Liver (tissue), 9 donors: ENCODE data around the gene TMEM255B. TPM values are rescaled to one million over a fixed set of nuclear protein-coding genes. Genes with fewer than 3 reads are reported as not detected.

Experiments used
- DNase-seq: peaks from one replicate; pipeline ENCODE4 v3.0.0-alpha.2; 2017; ENCODE audit warnings: low spot score
- H3K27ac ChIP-seq, 2 donors: one replicate each; pipeline ENCODE4 v1.7.0; 2013; ENCODE audit warnings: inconsistent platforms in 2 of 2, low read length in 2 of 2, control low read depth in 1 of 2, low read depth in 1 of 2, mild to moderate bottlenecking in 1 of 2
- H3K27me3 ChIP-seq, 4 donors: one replicate each; pipeline versions ENCODE4 v1.6.1 to v1.7.0; 2013; ENCODE audit warnings: low read length in 3 of 4, inconsistent platforms in 1 of 4, mild to moderate bottlenecking in 1 of 4, moderate library complexity in 1 of 4; ENCODE audit not compliant: control insufficient read depth in 4 of 4, insufficient read depth in 4 of 4
- H3K36me3 ChIP-seq, 4 donors: one replicate each; pipeline versions ENCODE4 v1.6.1 to v1.7.0; 2013; ENCODE audit warnings: low read length in 3 of 4, mild to moderate bottlenecking in 3 of 4, low read depth in 1 of 4, moderate library complexity in 1 of 4; ENCODE audit not compliant: control insufficient read depth in 4 of 4, insufficient read depth in 3 of 4
- H3K4me1 ChIP-seq, 4 donors: one replicate each; pipeline versions ENCODE4 v1.6.1 to v1.7.0; 2013; ENCODE audit warnings: low read length in 3 of 4, mild to moderate bottlenecking in 3 of 4, moderate library complexity in 1 of 4; ENCODE audit not compliant: control insufficient read depth in 4 of 4, insufficient read depth in 4 of 4
- H3K4me3 ChIP-seq, 3 donors: one replicate each; pipeline versions ENCODE4 v1.6.1 to v1.7.0; 2013; ENCODE audit warnings: low read length in 3 of 3, control low read depth in 1 of 3, low read depth in 1 of 3, mild to moderate bottlenecking in 1 of 3
- H3K9ac ChIP-seq, 2 donors: one replicate each; pipeline ENCODE4 v1.7.0; 2013; ENCODE audit warnings: low read length in 2 of 2, mild to moderate bottlenecking in 2 of 2, moderate library complexity in 2 of 2, control low read depth in 1 of 2, low read depth in 1 of 2
- H3K9me3 ChIP-seq, 4 donors: one replicate each; pipeline versions ENCODE4 v1.6.1 to v1.7.0; 2013; ENCODE audit warnings: low read length in 3 of 4; ENCODE audit not compliant: control insufficient read depth in 4 of 4
- EGR1 ChIP-seq, 2 donors: IDR thresholded peaks; 2 replicates each; pipeline ENCODE4 v1.6.1; 2016 to 2018; ENCODE audit warnings: antibody characterized with exemption in 2 of 2, low read depth in 2 of 2
- FOXA1 ChIP-seq: IDR thresholded peaks from 2 replicates; pipeline ENCODE4 v1.6.1; 2016; ENCODE audit warnings: antibody characterized with exemption
- FOXA2 ChIP-seq: IDR thresholded peaks from 2 replicates; pipeline ENCODE4 v1.6.1; 2016; ENCODE audit warnings: antibody characterized with exemption
- GABPA ChIP-seq, 2 donors: IDR thresholded peaks in 1 of 2; conservative IDR thresholded peaks in 1 of 2; 2 replicates each; pipeline ENCODE4 v1.6.1; 2016; ENCODE audit warnings: antibody characterized with exemption in 2 of 2, mild to moderate bottlenecking in 1 of 2, moderate library complexity in 1 of 2
- HNF4A ChIP-seq, 2 donors: conservative IDR thresholded peaks; 2 replicates each; pipeline ENCODE4 v1.6.1; 2016; ENCODE audit warnings: antibody characterized with exemption in 2 of 2, mild to moderate bottlenecking in 2 of 2
- HNF4G ChIP-seq: IDR thresholded peaks from 2 replicates; pipeline ENCODE4 v1.6.1; 2016; ENCODE audit warnings: antibody characterized with exemption
- JUND ChIP-seq, 2 donors: IDR thresholded peaks; 2 replicates each; pipeline ENCODE4 v1.6.1; 2016; ENCODE audit warnings: antibody characterized with exemption in 2 of 2
- NR2F2 ChIP-seq: IDR thresholded peaks from 2 replicates; pipeline ENCODE4 v1.6.1; 2016; ENCODE audit warnings: antibody characterized with exemption
- RAD21 ChIP-seq, 2 donors: IDR thresholded peaks; 2 replicates each; pipeline ENCODE4 v1.6.1; 2016; ENCODE audit warnings: antibody characterized with exemption in 2 of 2, mild to moderate bottlenecking in 2 of 2
- RXRA ChIP-seq, 2 donors: IDR thresholded peaks; 2 replicates each; pipeline ENCODE4 v1.6.1; 2017 to 2018; ENCODE audit warnings: antibody characterized with exemption in 2 of 2, mild to moderate bottlenecking in 1 of 2
- SP1 ChIP-seq: IDR thresholded peaks from 2 replicates; pipeline ENCODE4 v1.6.1; 2018; ENCODE audit warnings: antibody characterized with exemption, mild to moderate bottlenecking
- TAF1 ChIP-seq: conservative IDR thresholded peaks from 2 replicates; pipeline ENCODE4 v1.6.1; 2016; ENCODE audit warnings: antibody characterized with exemption, mild to moderate bottlenecking
- YY1 ChIP-seq: IDR thresholded peaks from 2 replicates; pipeline ENCODE4 v1.6.1; 2016; ENCODE audit warnings: antibody characterized with exemption, mild to moderate bottlenecking
- WGBS: extraction: QIAGEN DNeasy Blood & Tissue Kit; methylation state at CpG from one replicate; pipeline ENCODE4 v1.1.7; 2013; 5-methylcytosine and 5-hydroxymethylcytosine counted together
- polyA plus RNA-seq, 2 donors: library from polyadenylated mRNA; stranded (reverse) in 1 of 2; unstranded in 1 of 2; fragments of 200-250 nt in 1 of 2; fragments of >200 nt in 1 of 2; fragmentation: Nextera tagmentation in 1 of 2; extraction: Ambion mirVana in 1 of 2; gene quantifications; one replicate each; pipeline versions ENCODE4 v1.2.1 to v1.2.3, GENCODE V29; 2013 to 2015
- total RNA-seq, 2 donors: library from RNA; depleted of rRNA; stranded (reverse); fragments of >200 nt; gene quantifications; one replicate each; pipeline ENCODE4 v1.2.3, GENCODE V29; 2014
- TF ChIP-seq, protein P1 (sequence below): fragments of 150-350 bp; IDR thresholded peaks from 2 replicates; pipeline ENCODE4 v1.5.1; 2017; ENCODE audit warnings: improper control_type of control experiment, low read depth, low read length; ENCODE audit not compliant: missing input control
- TF ChIP-seq, protein P2 (sequence below): IDR thresholded peaks from 2 replicates; pipeline ENCODE4 v1.6.1; 2016; ENCODE audit warnings: antibody characterized with exemption
- TF ChIP-seq, protein P3 (sequence below): IDR thresholded peaks from 2 replicates; pipeline ENCODE4 v1.6.1; 2016; ENCODE audit warnings: antibody characterized with exemption
- TF ChIP-seq, protein P4 (sequence below): IDR thresholded peaks from 2 replicates; pipeline ENCODE4 v1.6.1; 2016; ENCODE audit warnings: antibody characterized with exemption
- donor health status: healthy.
- donor health status: healthy.
- donor health status: healthy.
- donor health status: healthy.
- donor health status: healthy.

Gene TMEM255B
- total and polyA plus RNA-seq, 4 donors = 0.37 to 8.6 (median 3.5) TPM

DNA sequence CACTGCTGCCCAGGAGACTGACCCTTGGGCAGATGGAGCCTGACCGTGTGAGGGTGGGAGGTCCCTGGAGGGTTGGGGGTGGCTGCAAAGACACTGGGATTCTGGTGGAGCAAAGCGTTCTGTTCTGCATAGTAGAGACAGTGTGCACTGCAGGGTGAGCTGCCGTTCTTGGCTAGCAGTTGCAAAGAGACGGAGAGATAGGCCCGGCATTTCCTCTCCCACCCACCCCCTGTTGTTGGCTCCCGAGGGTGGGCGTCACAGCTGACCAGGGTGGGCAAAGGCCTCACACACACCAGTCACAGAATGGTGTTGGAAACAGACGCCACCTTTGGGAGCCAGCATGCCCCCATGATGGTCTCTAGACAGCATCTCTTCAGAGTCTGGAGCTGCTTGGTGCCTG lies 11.4 kb downstream of the TMEM255B start (continued):
- TF ChIP-seq FOXA2 = no peak

DNA sequence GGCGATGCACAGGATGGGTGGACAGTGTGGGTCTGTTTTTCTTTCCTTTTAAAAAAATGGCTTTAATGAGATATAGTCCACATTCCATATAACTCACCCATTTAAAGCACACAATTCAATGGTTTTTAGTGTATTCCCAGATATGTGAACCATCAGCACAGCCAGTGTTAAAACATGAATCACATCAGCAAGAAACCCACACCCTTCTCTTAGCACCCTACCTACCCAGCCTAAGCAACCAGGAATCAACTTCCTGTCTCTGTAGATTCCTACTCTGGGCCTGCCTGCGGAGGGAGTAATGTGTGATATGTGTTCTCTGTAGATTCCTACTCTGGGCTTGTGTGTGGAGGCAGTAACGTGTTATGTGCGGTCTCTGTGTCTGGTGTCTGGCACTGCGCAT lies 11.9 kb downstream of the TMEM255B start:
- no peak overlapping the region for H3K27ac ChIP-seq
- no peak overlapping the region for H3K9ac ChIP-seq
- H3K27me3 ChIP-seq = peaks cover 0 to 3% (median 0%) of the 10 kb centered on the region in 4 donors
- 90% methylated on average over 5 of the region's 5 CpGs for WGBS
- no peak for DNase-seq
- H3K4me3 ChIP-seq = no peak overlapping the region
- H3K4me1 ChIP-seq = no peaks in the 10 kb centered on the region
- no peaks in the 10 kb centered on the region for H3K9me3 ChIP-seq
- no peaks in the 10 kb centered on the region for H3K36me3 ChIP-seq
- no peak for TF ChIP-seq RXRA (IDR thresholded peaks at IDR 0.05)
- TF ChIP-seq, protein P1, sequence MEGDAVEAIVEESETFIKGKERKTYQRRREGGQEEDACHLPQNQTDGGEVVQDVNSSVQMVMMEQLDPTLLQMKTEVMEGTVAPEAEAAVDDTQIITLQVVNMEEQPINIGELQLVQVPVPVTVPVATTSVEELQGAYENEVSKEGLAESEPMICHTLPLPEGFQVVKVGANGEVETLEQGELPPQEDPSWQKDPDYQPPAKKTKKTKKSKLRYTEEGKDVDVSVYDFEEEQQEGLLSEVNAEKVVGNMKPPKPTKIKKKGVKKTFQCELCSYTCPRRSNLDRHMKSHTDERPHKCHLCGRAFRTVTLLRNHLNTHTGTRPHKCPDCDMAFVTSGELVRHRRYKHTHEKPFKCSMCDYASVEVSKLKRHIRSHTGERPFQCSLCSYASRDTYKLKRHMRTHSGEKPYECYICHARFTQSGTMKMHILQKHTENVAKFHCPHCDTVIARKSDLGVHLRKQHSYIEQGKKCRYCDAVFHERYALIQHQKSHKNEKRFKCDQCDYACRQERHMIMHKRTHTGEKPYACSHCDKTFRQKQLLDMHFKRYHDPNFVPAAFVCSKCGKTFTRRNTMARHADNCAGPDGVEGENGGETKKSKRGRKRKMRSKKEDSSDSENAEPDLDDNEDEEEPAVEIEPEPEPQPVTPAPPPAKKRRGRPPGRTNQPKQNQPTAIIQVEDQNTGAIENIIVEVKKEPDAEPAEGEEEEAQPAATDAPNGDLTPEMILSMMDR = no peak
- no peak for TF ChIP-seq TAF1
- no peak for TF ChIP-seq RAD21 (IDR thresholded peaks at IDR 0.05)
- no peak for TF ChIP-seq GABPA (IDR thresholded peaks at IDR 0.05 in 1 of 2, conservative IDR thresholded peaks at IDR 0.05 in 1 of 2)
- TF ChIP-seq HNF4A (conservative IDR thresholded peaks at IDR 0.05) = no peak
- TF ChIP-seq, protein P2, sequence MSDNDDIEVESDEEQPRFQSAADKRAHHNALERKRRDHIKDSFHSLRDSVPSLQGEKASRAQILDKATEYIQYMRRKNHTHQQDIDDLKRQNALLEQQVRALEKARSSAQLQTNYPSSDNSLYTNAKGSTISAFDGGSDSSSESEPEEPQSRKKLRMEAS = no peak
- TF ChIP-seq FOXA1 = no peak
- TF ChIP-seq EGR1 (IDR thresholded peaks at IDR 0.05; ENCODE audit: low read depth in 2 of 2) = no peak
- TF ChIP-seq, protein P3, sequence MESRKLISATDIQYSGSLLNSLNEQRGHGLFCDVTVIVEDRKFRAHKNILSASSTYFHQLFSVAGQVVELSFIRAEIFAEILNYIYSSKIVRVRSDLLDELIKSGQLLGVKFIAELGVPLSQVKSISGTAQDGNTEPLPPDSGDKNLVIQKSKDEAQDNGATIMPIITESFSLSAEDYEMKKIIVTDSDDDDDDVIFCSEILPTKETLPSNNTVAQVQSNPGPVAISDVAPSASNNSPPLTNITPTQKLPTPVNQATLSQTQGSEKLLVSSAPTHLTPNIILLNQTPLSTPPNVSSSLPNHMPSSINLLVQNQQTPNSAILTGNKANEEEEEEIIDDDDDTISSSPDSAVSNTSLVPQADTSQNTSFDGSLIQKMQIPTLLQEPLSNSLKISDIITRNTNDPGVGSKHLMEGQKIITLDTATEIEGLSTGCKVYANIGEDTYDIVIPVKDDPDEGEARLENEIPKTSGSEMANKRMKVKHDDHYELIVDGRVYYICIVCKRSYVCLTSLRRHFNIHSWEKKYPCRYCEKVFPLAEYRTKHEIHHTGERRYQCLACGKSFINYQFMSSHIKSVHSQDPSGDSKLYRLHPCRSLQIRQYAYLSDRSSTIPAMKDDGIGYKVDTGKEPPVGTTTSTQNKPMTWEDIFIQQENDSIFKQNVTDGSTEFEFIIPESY = no peak
- no peak for TF ChIP-seq JUND (IDR thresholded peaks at IDR 0.05)
- TF ChIP-seq NR2F2 = no peak
- TF ChIP-seq, protein P4, sequence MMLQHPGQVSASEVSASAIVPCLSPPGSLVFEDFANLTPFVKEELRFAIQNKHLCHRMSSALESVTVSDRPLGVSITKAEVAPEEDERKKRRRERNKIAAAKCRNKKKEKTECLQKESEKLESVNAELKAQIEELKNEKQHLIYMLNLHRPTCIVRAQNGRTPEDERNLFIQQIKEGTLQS = no peak
- no peak for TF ChIP-seq SP1

DNA sequence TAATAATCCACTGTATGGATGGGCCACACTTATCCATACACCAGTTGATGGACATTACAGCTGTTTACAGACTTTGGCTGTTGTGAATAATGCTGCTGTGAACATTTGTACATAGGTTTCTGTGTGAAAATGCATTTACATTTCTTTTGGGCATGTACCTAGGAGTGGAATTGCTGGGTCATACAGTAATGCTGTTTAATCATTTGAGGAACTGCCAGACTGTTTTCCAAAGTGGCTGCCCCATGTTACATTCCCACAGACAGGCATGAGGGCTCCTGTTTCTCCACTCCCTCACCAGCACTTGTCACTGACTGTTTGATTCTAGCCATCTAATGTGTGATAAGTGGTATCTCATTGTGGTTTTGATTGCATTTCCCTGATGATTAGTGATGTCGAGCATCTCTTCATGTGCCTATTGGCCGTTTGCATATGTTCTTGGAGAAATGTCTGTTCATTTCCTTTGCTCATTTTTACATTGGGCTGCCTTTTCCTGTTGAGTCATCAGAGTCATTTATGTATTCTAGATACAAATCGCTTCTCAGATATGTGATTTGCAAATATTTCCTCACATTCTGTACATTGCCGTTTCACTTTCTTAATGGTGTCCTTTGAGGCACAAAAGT lies 12.8 kb downstream of the TMEM255B start:
- Histone ChIP-seq H3K9ac (no peak overlapping the region), H3K27me3 (peaks cover 0 to 3% (median 1%) of the 10 kb centered on the region in 4 donors), H3K9me3 (no peaks in the 10 kb centered on the region), H3K4me1 (no peaks in the 10 kb centered on the region), H3K27ac (no peak overlapping the region), H3K36me3 (no peaks in the 10 kb centered on the region), H3K4me3 (no peak overlapping the region)
- WGBS = 59% methylated on average over 4 of the region's 4 CpGs
- DNase-seq = no peak
- TF ChIP-seq HNF4G = no peak
- no peak for TF ChIP-seq RXRA (IDR thresholded peaks at IDR 0.05)
- TF ChIP-seq GABPA (IDR thresholded peaks at IDR 0.05 in 1 of 2, conservative IDR thresholded peaks at IDR 0.05 in 1 of 2) = no peak
- TF ChIP-seq, protein P4 = no peak
- no peak for TF ChIP-seq YY1
- no peak for TF ChIP-seq RAD21 (IDR thresholded peaks at IDR 0.05)
- TF ChIP-seq, protein P1 = no peak
- TF ChIP-seq TAF1 = no peak
- no peak for TF ChIP-seq JUND (IDR thresholded peaks at IDR 0.05)
- no peak for TF ChIP-seq FOXA1
- TF ChIP-seq, protein P2 = no peak
- no peak for TF ChIP-seq HNF4A (conservative IDR thresholded peaks at IDR 0.05)
- TF ChIP-seq SP1 = no peak
- TF ChIP-seq NR2F2 = no peak
- TF ChIP-seq, protein P3 = no peak
